Fibroblast of the aortic adventitia (primary cell): ENCODE data around the gene MAML3. TPM values are rescaled to one million over a fixed set of nuclear protein-coding genes. Genes with fewer than 3 reads are reported as not detected.

Source experiments
- DNase-seq: peaks from one replicate; pipeline ENCODE4 v3.0.0-alpha.2; 2010; ENCODE audit warnings: low read depth
- H3K4me3 ChIP-seq: 2 replicates; pipeline ENCODE4 v1.5.1; 2011; ENCODE audit warnings: low read depth, mild to moderate bottlenecking, control low read depth, low read length, moderate library complexity
- total RNA-seq: library from RNA; depleted of rRNA; stranded (reverse); fragments of >200 nt; gene quantifications from 2 replicates; pipeline ENCODE4 v1.2.3, GENCODE V29; 2012; ENCODE audit warnings: low replicate concordance
- TF ChIP-seq, protein P1 (sequence below): IDR thresholded peaks from 2 replicates; pipeline ENCODE4 v1.5.1; 2011; ENCODE audit warnings: mild to moderate bottlenecking, low read length, control low read depth, inconsistent platforms; ENCODE audit not compliant: insufficient read depth

The MAML3 gene
- total RNA-seq, 1 donor, result 4.6 TPM

DNA sequence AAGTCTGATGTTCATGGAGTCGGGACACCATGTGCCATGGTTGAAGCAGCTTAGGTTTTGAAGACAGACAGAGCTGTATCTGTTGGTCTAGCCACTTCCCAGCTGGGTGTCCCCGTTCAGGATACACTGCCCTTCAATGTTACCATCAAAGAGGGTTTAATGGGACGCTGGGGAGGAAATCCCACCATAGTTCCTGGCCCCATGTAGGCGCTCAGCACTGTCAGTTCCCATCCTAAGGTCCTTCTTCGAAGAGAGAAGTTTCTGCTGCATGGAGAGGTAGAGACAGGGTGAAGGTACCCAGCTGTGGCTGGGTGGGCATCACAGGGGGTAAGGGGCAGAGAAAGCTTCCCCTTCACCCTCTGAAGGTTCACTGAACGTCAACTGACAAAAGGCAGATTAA, 484.6 kb downstream of the MAML3 start:
- no peak overlapping the region for H3K4me3 ChIP-seq
- DNase-seq, result no peak
- TF ChIP-seq, protein P1, sequence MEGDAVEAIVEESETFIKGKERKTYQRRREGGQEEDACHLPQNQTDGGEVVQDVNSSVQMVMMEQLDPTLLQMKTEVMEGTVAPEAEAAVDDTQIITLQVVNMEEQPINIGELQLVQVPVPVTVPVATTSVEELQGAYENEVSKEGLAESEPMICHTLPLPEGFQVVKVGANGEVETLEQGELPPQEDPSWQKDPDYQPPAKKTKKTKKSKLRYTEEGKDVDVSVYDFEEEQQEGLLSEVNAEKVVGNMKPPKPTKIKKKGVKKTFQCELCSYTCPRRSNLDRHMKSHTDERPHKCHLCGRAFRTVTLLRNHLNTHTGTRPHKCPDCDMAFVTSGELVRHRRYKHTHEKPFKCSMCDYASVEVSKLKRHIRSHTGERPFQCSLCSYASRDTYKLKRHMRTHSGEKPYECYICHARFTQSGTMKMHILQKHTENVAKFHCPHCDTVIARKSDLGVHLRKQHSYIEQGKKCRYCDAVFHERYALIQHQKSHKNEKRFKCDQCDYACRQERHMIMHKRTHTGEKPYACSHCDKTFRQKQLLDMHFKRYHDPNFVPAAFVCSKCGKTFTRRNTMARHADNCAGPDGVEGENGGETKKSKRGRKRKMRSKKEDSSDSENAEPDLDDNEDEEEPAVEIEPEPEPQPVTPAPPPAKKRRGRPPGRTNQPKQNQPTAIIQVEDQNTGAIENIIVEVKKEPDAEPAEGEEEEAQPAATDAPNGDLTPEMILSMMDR, result no peak

DNA sequence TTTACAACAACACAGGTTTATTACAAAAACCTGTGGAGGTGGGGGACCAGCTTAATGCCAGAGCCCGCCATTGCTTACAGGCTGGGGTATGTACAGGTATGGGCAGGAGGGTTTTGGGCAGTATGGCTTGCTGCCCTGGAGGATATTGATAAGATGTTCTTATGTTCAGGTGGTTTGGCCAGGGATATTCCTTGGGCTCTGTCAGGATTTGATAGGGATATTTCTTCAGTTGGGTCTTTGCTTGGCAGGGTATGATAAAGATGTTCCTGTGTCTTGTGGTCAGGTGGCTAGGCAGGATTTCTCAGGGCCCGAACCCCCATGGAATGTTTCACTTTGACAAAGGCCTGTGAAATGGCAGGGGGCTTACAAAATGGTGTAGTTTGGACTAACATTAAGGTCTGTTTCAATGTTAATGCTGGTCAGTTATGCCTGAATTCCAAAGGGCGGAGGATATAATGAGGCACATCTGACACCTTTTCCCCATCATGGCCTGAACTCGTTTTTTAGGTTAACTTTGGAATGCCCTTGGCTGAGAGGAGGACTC, 485.3 kb downstream of the MAML3 start:
- DNase-seq, result no peak
- TF ChIP-seq, protein P1, result no peak

DNA sequence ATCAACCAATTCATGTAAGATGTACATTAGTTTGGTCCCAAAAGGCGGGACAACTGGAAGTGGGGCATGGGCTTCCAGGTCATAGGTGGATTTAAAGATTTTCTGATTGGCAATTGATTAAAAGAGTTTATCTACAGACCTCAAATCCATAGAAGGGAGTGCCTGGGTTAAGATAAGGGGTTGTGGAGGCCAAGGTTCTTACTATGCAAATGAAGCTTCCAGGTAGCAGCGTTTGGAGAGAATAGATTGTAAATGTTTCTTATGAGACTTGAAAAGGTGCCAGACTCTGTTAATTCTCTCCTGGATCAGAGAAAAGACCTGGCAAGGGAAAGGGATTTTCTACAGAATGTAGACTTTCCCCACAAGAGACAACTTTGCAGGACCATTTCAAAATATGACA, 485.9 kb downstream of the MAML3 start:
- TF ChIP-seq, protein P1, result no peak
- no peak overlapping the region for H3K4me3 ChIP-seq
- DNase-seq, result no peak

More for the DNA sequence above, 485.3 kb downstream of the MAML3 start:
- no peak overlapping the region for H3K4me3 ChIP-seq

Other genes starting within 250 kb of the MAML3 start
- gene SCOC, start 219.5 kb upstream of the MAML3 start, total RNA-seq, result 30.9 and 92.7 TPM in 2 replicates